C4-2B (cell line): ENCODE measurements around the gene SAXO2.

Experiments
- H3K27ac ChIP-seq: fragments of 450-650 bp; 2 replicates; pipeline ENCODE4 v1.5.1; 2017
- ZFX ChIP-seq: fragments of 450-650 bp; IDR thresholded peaks from 2 replicates; pipeline ENCODE4 v1.6.1; 2017
- TF ChIP-seq, protein P1 (sequence below): fragments of 450-650 bp; conservative IDR thresholded peaks from 2 replicates; pipeline ENCODE4 v1.5.1; 2017; ENCODE audit warnings: mild to moderate bottlenecking

The SAXO2 gene

GRCh38 chr15:82301296-82302016, 38.8 kb downstream of the SAXO2 start:
- no peak overlapping the region for H3K27ac ChIP-seq
- TF ChIP-seq, protein P1, sequence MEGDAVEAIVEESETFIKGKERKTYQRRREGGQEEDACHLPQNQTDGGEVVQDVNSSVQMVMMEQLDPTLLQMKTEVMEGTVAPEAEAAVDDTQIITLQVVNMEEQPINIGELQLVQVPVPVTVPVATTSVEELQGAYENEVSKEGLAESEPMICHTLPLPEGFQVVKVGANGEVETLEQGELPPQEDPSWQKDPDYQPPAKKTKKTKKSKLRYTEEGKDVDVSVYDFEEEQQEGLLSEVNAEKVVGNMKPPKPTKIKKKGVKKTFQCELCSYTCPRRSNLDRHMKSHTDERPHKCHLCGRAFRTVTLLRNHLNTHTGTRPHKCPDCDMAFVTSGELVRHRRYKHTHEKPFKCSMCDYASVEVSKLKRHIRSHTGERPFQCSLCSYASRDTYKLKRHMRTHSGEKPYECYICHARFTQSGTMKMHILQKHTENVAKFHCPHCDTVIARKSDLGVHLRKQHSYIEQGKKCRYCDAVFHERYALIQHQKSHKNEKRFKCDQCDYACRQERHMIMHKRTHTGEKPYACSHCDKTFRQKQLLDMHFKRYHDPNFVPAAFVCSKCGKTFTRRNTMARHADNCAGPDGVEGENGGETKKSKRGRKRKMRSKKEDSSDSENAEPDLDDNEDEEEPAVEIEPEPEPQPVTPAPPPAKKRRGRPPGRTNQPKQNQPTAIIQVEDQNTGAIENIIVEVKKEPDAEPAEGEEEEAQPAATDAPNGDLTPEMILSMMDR = no peak
- no peak for TF ChIP-seq ZFX

DNA sequence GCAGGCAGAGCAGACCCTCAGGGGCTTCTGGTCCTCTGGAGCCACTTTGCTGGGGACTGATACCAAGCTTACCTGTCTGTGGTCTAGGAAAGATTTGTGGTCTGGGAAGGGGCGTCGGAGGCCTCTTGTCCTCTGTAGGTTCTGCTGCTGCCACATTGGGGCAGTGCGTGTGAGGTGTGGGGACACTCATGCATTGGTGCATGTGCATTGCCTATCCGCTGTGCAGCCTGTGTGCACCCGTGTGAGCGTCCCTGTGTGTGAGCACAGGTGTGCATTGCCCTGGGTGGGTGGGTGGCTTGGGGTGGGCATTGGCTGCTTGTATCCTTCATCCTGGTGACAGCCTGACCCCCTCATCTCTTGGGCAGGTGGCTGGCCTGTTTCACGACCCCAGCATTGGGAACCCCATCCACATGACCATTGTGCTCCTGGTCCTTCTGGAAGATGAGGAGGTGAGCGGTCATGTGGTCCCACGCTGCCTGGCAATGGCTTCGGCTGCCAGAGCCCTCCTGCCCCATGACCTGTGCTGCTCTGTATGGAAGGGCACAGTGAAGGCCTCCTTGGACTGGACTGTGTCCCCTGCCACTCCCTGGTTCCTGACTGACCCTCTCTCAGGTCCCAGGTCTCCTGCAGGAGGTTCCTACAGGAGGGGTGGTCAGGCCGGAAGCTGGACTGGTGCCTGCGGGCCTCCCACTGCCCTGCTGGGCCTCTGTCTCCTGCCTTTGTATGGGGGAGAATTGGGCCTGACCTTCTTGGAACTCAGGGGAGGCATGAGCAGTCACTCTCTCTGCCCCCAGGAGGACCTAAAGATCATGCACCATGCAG, 41.5 kb downstream of the SAXO2 start:
- TF ChIP-seq, protein P1 = no peak
- no peak for TF ChIP-seq ZFX
- no peak overlapping the region for H3K27ac ChIP-seq

DNA sequence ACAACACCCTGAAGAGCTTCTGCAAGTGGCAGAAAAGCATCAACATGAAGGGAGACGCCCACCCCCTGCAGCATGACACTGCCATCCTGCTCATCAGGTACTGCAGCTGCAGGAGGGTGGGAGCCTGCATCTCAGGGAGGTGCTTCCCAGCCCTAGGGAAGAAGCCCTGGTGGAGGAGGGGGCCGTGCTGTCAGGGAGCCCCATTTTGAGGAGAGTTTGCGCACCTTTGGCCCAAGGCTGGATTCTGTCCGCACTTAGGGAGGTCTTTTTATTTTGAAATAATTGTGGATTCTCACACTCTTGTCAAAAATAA, 42.1 kb downstream of the SAXO2 start:
- no peak overlapping the region for H3K27ac ChIP-seq

GRCh38 chr15:82305621-82306048, 43.0 kb downstream of the SAXO2 start:
- no peak overlapping the region for H3K27ac ChIP-seq
- TF ChIP-seq, protein P1 = no peak
- TF ChIP-seq ZFX = no peak

More for the DNA sequence above, 42.1 kb downstream of the SAXO2 start:
- no peak for TF ChIP-seq ZFX
- TF ChIP-seq, protein P1 = no peak

DNA sequence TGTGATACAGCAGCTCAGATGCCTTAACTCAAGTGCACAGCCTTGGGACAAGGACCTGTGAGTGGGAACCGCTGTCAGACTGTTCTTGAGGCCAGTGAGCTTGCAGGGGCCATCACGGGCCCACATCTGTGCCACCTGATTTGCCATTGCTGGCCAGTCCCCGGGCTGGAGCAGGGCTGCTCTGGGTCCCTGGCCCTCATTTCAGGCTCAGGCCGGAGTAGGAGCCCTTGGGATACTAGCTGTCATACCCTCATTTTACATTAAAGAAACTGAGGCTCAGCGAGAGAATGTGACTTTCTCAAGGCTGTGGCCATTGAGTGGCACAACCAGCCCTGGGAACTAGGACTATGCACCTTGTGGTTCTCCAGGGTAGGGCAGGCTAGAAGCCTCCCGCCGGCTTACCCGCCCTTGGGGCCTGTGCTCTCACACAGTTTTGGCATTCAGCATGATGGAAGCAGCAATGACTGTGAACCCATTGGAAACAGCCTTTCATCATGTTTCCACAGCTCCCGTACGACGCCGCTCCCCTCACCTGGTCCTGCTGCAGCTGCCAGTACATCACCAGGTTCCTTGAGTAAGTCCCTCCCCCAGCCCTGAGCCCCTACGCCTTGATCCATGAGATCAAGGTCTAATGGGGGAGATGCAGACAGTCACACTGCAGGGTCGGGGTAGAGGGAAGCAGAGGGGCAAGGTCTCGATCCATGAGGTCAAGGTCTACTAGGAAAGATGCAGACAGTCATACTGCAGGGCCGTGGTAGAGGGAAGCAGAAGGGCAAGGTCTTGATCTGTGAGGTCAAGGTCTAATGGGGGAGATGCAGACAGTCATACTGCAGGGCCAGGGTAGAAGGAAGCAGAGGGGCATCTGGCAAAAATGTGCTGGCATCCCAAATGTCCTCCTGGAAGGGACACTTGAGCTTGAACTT, 44.4 kb downstream of the SAXO2 start:
- H3K27ac ChIP-seq = no peak overlapping the region
- TF ChIP-seq, protein P1 = no peak
- TF ChIP-seq ZFX = no peak

- TF ChIP-seq, protein P1 = no peak
- TF ChIP-seq ZFX = no peak
- H3K27ac ChIP-seq = no peak overlapping the region
Observed at GRCh38 chr15:82307714-82308081, 45.1 kb downstream of the SAXO2 start.
